Suppressor macrophage treated with lipopolysaccharide for 4 hours (primary cell): ENCODE data around the gene PHAF1.

ENCODE experiments used
- DNase-seq: peaks from one replicate; pipeline ENCODE4 v3.0.0-alpha.2; 2020

PHAF1 gene

GRCh38 chr16:67148221-67148620, 38.5 kb downstream of the PHAF1 start:
- no peak for DNase-seq

GRCh38 chr16:67148656-67149275, 39.0 kb downstream of the PHAF1 start:
- DNase-seq: no peak

GRCh38 chr16:67149276-67150046, 39.7 kb downstream of the PHAF1 start:
- DNase-seq: no peak

- DNase-seq: no peak
Observed at GRCh38 chr16:67150047-67150832, 40.5 kb downstream of the PHAF1 start.

GRCh38 chr16:67150833-67151396, 41.2 kb downstream of the PHAF1 start, which contains the start of gene B3GNT9:
Gene B3GNT9, minus strand, starts transcription at chr16:67150998. Its CDS starts 513 bp downstream, at chr16:67150485.
- no peak for DNase-seq

- no peak for DNase-seq
Observed at GRCh38 chr16:67151431-67152097, 41.8 kb downstream of the PHAF1 start.

- no peak for DNase-seq
Observed at GRCh38 chr16:67154578-67155294, 45.0 kb downstream of the PHAF1 start.

- peak; percentile 87 for DNase-seq
Observed at GRCh38 chr16:67155295-67156142, 45.8 kb downstream of the PHAF1 start.

GRCh38 chr16:67156143-67156844, 46.6 kb downstream of the PHAF1 start:
- no peak for DNase-seq

GRCh38 chr16:67157106-67157748, 47.5 kb downstream of the PHAF1 start:
- no peak for DNase-seq

- no peak for DNase-seq
Observed at GRCh38 chr16:67157892-67158635, 48.3 kb downstream of the PHAF1 start.

- peak; percentile 96 for DNase-seq
Observed at GRCh38 chr16:67158637-67159600, 49.2 kb downstream of the PHAF1 start.

GRCh38 chr16:67161595-67162058, 51.9 kb downstream of the PHAF1 start:
- DNase-seq: no peak

GRCh38 chr16:67162506-67163163, 52.9 kb downstream of the PHAF1 start:
- DNase-seq: no peak

GRCh38 chr16:67163164-67163998, 53.6 kb downstream of the PHAF1 start:
- DNase-seq: no peak

- DNase-seq: no peak
Observed at GRCh38 chr16:67163999-67164558, 54.3 kb downstream of the PHAF1 start.
